SH-SY5Y (cell line): ENCODE measurements around the gene NRARP.

Experiments used
- GATA2 ChIP-seq: IDR thresholded peaks from 2 replicates; pipeline ENCODE4 v1.6.1; 2011; ENCODE audit warnings: mild to moderate bottlenecking, low read depth, low read length
- GATA3 ChIP-seq: IDR thresholded peaks from 2 replicates; pipeline ENCODE4 v1.6.1; 2011; ENCODE audit warnings: low read depth, mild to moderate bottlenecking, low read length, moderate library complexity

Gene NRARP

GRCh38 chr9:137306850-137307254, 4.8 kb upstream of the NRARP start:
- no peak for TF ChIP-seq GATA3
- TF ChIP-seq GATA2 = no peak

GRCh38 chr9:137306066-137306849, 4.2 kb upstream of the NRARP start:
- TF ChIP-seq GATA3 = no peak
- no peak for TF ChIP-seq GATA2

- no peak for TF ChIP-seq GATA2
- TF ChIP-seq GATA3 = no peak
Observed at GRCh38 chr9:137305798-137306065, 3.7 kb upstream of the NRARP start.

GRCh38 chr9:137305060-137305797, 3.2 kb upstream of the NRARP start:
- TF ChIP-seq GATA3 = no peak

- TF ChIP-seq GATA2 (no peak), GATA3 (no peak)
Observed at GRCh38 chr9:137304383-137305059, 2.5 kb upstream of the NRARP start.

GRCh38 chr9:137303893-137304382, 1.9 kb upstream of the NRARP start:
- TF ChIP-seq GATA3 (no peak), GATA2 (no peak)

- TF ChIP-seq GATA2 (no peak), GATA3 (no peak)
Observed at GRCh38 chr9:137303151-137303892, 1.3 kb upstream of the NRARP start.

GRCh38 chr9:137302449-137303150, 529 bp upstream of the NRARP start:
- TF ChIP-seq GATA2 = no peak
- no peak for TF ChIP-seq GATA3

- TF ChIP-seq GATA2 = no peak
- no peak for TF ChIP-seq GATA3
Observed at GRCh38 chr9:137301081-137301947, 757 bp downstream of the NRARP start.

GRCh38 chr9:137300567-137301080, 1.4 kb downstream of the NRARP start:
- TF ChIP-seq GATA3 = no peak
- TF ChIP-seq GATA2 = no peak

GRCh38 chr9:137299938-137300337, 2.1 kb downstream of the NRARP start:
- TF ChIP-seq GATA2 = no peak
- TF ChIP-seq GATA3 = no peak

- no peak for TF ChIP-seq GATA3
- no peak for TF ChIP-seq GATA2
Observed at GRCh38 chr9:137299203-137299565, 2.9 kb downstream of the NRARP start.
